Measurements from ENCODE around the gene MYH13.

The MYH13 gene

GRCh38 chr17:10278218-10278617 is 94.6 kb downstream of the MYH13 start:
- no peak for TF ChIP-seq CTCF (IDR thresholded peaks at IDR 0.05; ENCODE audit: insufficient read depth, low read length, missing control alignments)
- CTCF ChIA-PET: no interaction called here
- DNase-seq (ENCODE audit: low read depth, low spot score): no peak

GRCh38 chr17:10276436-10276835 is 96.4 kb downstream of the MYH13 start:
- no peak for DNase-seq (ENCODE audit: low read depth, low spot score)
- ChIA-PET POLR2A (no interaction called here), CTCF (interaction anchor here (1.0 to 1.4 kb wide), 3 partner anchors 26 to 342 kb away, joined by 3 to 4 read pairs (median 3); no protein-coding TSS in a partner anchor)
- H3K4me3 ChIP-seq (ENCODE audit: low read depth, low read length): no peak overlapping the region
- no peak for TF ChIP-seq CTCF (IDR thresholded peaks at IDR 0.05; ENCODE audit: insufficient read depth, low read length, missing control alignments)

More at GRCh38 chr17:10278218-10278617, 94.6 kb downstream of the MYH13 start:
- H3K4me3 ChIP-seq (ENCODE audit: low read depth, low read length): no peak overlapping the region
- POLR2A ChIA-PET: no interaction called here

GRCh38 chr17:10275418-10275817 is 97.4 kb downstream of the MYH13 start:
- no peak for DNase-seq (ENCODE audit: low read depth, low spot score)
- TF ChIP-seq CTCF (IDR thresholded peaks at IDR 0.05; ENCODE audit: insufficient read depth, low read length, missing control alignments): no peak
- no peak overlapping the region for H3K4me3 ChIP-seq (ENCODE audit: low read depth, low read length)
- ChIA-PET CTCF (interaction anchor here (1.4 kb wide), 1 partner anchor 27 kb away, joined by 3 read pairs; no protein-coding TSS in a partner anchor), POLR2A (no interaction called here)

- ChIA-PET CTCF (no interaction called here), POLR2A (no interaction called here)
- no peak overlapping the region for H3K4me3 ChIP-seq (ENCODE audit: low read depth, low read length)
- DNase-seq (ENCODE audit: low read depth, low spot score): no peak
- TF ChIP-seq CTCF (IDR thresholded peaks at IDR 0.05; ENCODE audit: insufficient read depth, low read length, missing control alignments): no peak
These were observed 101.7 kb downstream of the MYH13 start for GRCh38 chr17:10271106-10271562.

- DNase-seq (ENCODE audit: low read depth, low spot score): no peak
- ChIA-PET CTCF (interaction anchor here (1.0 kb wide), 1 partner anchor 281 kb away, joined by 3 read pairs; no protein-coding TSS in a partner anchor), POLR2A (no interaction called here)
- no peak for TF ChIP-seq CTCF (IDR thresholded peaks at IDR 0.05; ENCODE audit: insufficient read depth, low read length, missing control alignments)
- no peak overlapping the region for H3K4me3 ChIP-seq (ENCODE audit: low read depth, low read length)
These were observed 102.5 kb downstream of the MYH13 start for GRCh38 chr17:10270258-10270657.

GRCh38 chr17:10268005-10268404 is 104.8 kb downstream of the MYH13 start:
- no peak overlapping the region for H3K4me3 ChIP-seq (ENCODE audit: low read depth, low read length)
- CTCF ChIA-PET: interaction anchor here (1.4 to 1.6 kb wide), 2 partner anchors 301 to 349 kb away, joined by 3 to 4 read pairs; no protein-coding TSS in a partner anchor
- POLR2A ChIA-PET: interaction anchor here (0.6 kb wide), 1 partner anchor 13 kb away, joined by 5 read pairs; no protein-coding TSS in a partner anchor
- no peak for TF ChIP-seq CTCF (IDR thresholded peaks at IDR 0.05; ENCODE audit: insufficient read depth, low read length, missing control alignments)
- DNase-seq (ENCODE audit: low read depth, low spot score): no peak

All from AG04449 (cell line).